Measurements from ENCODE around the gene EGFR. TPM values are rescaled to one million over a fixed set of nuclear protein-coding genes. Genes with fewer than 3 reads are reported as not detected.

EGFR gene
- total RNA-seq, 6 experiments from 2014 or later, result 59.3 to 127 (median 93.7) TPM

DNA sequence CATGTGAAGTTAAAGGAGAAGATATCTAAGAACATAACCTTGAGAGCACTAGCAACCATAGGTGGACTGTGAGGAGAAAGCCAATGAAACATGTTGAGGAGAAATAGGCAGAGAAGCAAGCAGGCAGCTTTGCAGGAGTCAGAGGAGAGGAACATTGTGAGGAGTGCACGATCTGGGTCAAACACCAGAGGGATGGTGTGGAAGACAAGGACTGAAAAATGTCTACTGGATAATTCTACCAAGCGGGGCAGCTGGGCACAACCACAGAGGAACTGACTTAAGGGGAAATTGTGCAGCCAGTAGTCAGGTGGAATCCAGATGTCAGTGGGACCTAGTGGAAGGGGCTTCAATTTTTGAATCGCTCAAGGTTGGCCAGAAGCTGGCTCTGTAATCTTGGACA, 234.4 kb downstream of the EGFR start:
- TF ChIP-seq CTCF (IDR thresholded peaks at IDR 0.05) (no peak), POLR2A (IDR thresholded peaks at IDR 0.05) (no peak)
- Histone ChIP-seq H3K36me3 (no peaks in the 10 kb centered on the region), H3K27ac (no peak overlapping the region), H3K27me3 (no peaks in the 10 kb centered on the region), H3K9me3 (no peaks in the 10 kb centered on the region), H3K4me3 (no peak overlapping the region), H3K4me1 (peaks cover 0 to 10% (median 3%) of the 10 kb centered on the region in 4 donors)
- DNase-seq (peak in 1 of 3 donors; percentile 1), ATAC-seq (no peak)
- intact Hi-C loops (cut with DNase I), result loop anchor here (5.0 kb wide), 2 partner anchors 466 to 476 kb away; no protein-coding TSS in a partner anchor
- WGBS (ENCODE audit: insufficient coverage, low coverage, low lambda C conversion rate, missing lambda C conversion rate), result 80% methylated on average over 2 of the region's 3 CpGs

DNA sequence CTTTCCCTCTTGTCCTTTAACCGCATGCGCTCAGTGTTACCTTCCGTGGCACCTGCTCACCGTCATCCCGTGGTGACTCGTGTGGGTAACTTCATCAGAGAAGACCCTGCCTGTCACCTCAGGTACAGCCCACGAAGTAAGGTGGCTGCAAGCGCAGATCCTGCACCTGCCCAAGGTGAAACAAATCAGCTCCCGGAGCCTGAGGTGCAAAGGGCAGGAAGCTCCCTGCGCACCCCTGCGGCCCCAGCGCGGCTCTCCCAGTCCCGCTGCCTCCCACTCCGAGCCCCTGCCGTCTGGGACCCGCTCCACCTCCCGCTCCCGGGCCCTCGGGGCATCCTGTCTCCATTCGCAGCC, 235.4 kb downstream of the EGFR start:
- DNase-seq (peak in 2 of 3 donors; percentile 32 to 42), ATAC-seq (peak in 3 of 4 donors; percentile 3 to 15 (median 12))
- H3K27ac ChIP-seq, result no peak overlapping the region
- intact Hi-C loops (cut with DNase I), result loop anchor here (5.0 kb wide), 2 partner anchors 467 to 477 kb away; no protein-coding TSS in a partner anchor
- peaks cover 0 to 10% (median 3%) of the 10 kb centered on the region in 4 donors for H3K4me1 ChIP-seq
- TF ChIP-seq CTCF (IDR thresholded peaks at IDR 0.05), result no peak
- no peak for TF ChIP-seq POLR2A (IDR thresholded peaks at IDR 0.05)
- no peaks in the 10 kb centered on the region for H3K27me3 ChIP-seq
- H3K9me3 ChIP-seq, result no peaks in the 10 kb centered on the region
- WGBS (ENCODE audit: insufficient coverage, low coverage, low lambda C conversion rate, missing lambda C conversion rate), result 28% methylated on average over 5 of the region's 21 CpGs
- H3K4me3 ChIP-seq, result peak overlapping the region; percentile 68 to 71 (median 68)
- H3K36me3 ChIP-seq, result no peaks in the 10 kb centered on the region

- peak overlapping the region in 2 of 3 donors; percentile 0 to 44 for H3K27ac ChIP-seq
- H3K4me3 ChIP-seq, result peak overlapping the region; percentile 68 to 71 (median 68)
- peak; percentile 89 to 95 (median 92) for ATAC-seq
- intact Hi-C loops (cut with DNase I), result loop anchor here (5.0 kb wide), 2 partner anchors 468 to 478 kb away; no protein-coding TSS in a partner anchor
- peak; percentile 88 to 90 (median 88) for DNase-seq
- peaks cover 0 to 10% (median 3%) of the 10 kb centered on the region in 4 donors for H3K4me1 ChIP-seq
- no peaks in the 10 kb centered on the region for H3K27me3 ChIP-seq
- no peaks in the 10 kb centered on the region for H3K36me3 ChIP-seq
- TF ChIP-seq CTCF (IDR thresholded peaks at IDR 0.05), result peak; percentile 91 to 96 (median 94)
- TF ChIP-seq POLR2A (IDR thresholded peaks at IDR 0.05), result no peak
- 1% methylated on average over 7 of the region's 80 CpGs for WGBS (ENCODE audit: insufficient coverage, low coverage, low lambda C conversion rate, missing lambda C conversion rate)
- no peaks in the 10 kb centered on the region for H3K9me3 ChIP-seq
Observed at GRCh38 chr7:55254596-55255495, 236.0 kb downstream of the EGFR start.

- no peaks in the 10 kb centered on the region for H3K27me3 ChIP-seq
- ATAC-seq, result peak; percentile 91 to 94 (median 93)
- H3K36me3 ChIP-seq, result no peaks in the 10 kb centered on the region
- peak; percentile 74 to 92 (median 86) for TF ChIP-seq CTCF (IDR thresholded peaks at IDR 0.05)
- TF ChIP-seq POLR2A (IDR thresholded peaks at IDR 0.05), result no peak
- peak overlapping the region; percentile 68 to 71 (median 68) for H3K4me3 ChIP-seq
- H3K27ac ChIP-seq, result peak overlapping the region in 2 of 3 donors; percentile 0 to 44
- H3K9me3 ChIP-seq, result no peaks in the 10 kb centered on the region
- intact Hi-C loops (cut with DNase I), result no loop called here
- WGBS (ENCODE audit: insufficient coverage, low coverage, low lambda C conversion rate, missing lambda C conversion rate), result 29% methylated on average over 18 of the region's 43 CpGs
- peaks cover 0 to 10% (median 3%) of the 10 kb centered on the region in 4 donors for H3K4me1 ChIP-seq
- DNase-seq, result peak; percentile 80 to 87 (median 87)
Observed at GRCh38 chr7:55255496-55256445, 237.0 kb downstream of the EGFR start.

Measured in right lobe of liver (tissue), 6 donors.